ENCODE data around the gene PTAR1.

GRCh38 chr9:69719367-69719766 is 40.4 kb downstream of the PTAR1 start:
- TF ChIP-seq CTCF (IDR thresholded peaks at IDR 0.05) (no peak), POLR2A (IDR thresholded peaks at IDR 0.05) (no peak)

All from vagina (tissue), 2 donors.